H54 (cell line): ENCODE data around the gene CGNL1.

Experiments used
- DNase-seq: peaks from one replicate; pipeline ENCODE4 v3.0.0; 2011; ENCODE audit warnings: low spot score, mixed read lengths; ENCODE audit not compliant: insufficient read length
- FAIRE-seq: peaks from 3 replicates; lab custom pipeline; 2011; peaks lifted over from hg19 to GRCh38; lab: Jason Lieb, UNC
- POLR2A ChIP-seq: IDR thresholded peaks from 2 replicates; pipeline ENCODE4 v1.6.1; 2011; ENCODE audit warnings: low read depth, mild to moderate bottlenecking, low read length

CGNL1 gene

DNA sequence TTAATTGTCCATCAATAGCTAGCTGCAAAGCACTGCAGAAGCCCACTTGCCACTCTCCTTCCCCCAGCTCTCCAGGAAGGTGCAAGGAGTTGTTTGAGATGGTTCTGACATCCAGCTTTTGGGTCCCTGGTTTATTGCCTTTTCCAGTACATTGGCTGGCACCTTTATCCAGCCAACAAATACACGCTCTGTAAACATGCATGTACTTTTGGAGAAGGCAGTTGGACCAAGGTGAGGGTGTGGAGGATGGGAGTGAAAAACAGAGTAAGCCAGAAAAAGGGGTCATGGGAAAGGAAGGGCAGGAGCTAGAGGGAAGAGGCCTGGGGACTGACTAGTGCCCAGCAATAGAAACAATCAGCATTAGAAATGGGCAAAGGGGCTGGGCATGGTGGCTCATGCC, 102.7 kb downstream of the CGNL1 start:
- no peak for FAIRE-seq
- no peak for DNase-seq
- TF ChIP-seq POLR2A, result no peak

DNA sequence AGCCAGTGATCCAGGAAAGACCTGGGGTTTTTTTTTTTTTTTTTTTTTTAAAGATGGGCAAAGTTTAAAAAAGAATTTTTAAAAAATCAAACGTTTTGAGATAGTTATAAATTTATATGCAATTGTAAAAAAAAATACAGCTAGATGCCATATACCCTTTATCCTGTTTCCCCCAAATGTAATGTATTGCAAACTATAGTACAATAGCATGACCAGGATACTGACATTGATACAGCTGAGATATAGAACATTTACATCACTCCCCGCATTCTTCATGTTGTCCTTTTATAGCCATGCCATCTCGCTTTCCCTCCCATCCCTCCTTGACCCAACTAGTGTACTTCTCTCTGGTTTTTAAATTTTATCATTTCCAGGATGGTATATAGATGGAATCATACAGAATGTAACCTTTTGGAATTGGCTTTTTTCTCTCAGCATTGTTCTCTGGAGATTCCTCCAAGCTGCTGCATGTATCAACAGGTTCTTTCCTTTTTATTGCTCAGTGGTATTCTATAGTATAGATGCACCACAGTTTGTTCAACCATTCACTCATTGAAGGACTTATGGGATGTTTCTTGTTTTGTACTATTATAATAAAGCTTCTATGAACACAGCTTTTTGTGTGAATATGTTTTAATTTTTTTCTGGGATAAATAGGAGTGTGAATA, 104.9 kb downstream of the CGNL1 start:
- no peak for TF ChIP-seq POLR2A
- FAIRE-seq (no peak), DNase-seq (no peak)

GRCh38 chr15:57485869-57486268, 109.6 kb downstream of the CGNL1 start:
- peak; percentile 98 for FAIRE-seq
- peak; percentile 73 for DNase-seq
- TF ChIP-seq POLR2A, result no peak

DNA sequence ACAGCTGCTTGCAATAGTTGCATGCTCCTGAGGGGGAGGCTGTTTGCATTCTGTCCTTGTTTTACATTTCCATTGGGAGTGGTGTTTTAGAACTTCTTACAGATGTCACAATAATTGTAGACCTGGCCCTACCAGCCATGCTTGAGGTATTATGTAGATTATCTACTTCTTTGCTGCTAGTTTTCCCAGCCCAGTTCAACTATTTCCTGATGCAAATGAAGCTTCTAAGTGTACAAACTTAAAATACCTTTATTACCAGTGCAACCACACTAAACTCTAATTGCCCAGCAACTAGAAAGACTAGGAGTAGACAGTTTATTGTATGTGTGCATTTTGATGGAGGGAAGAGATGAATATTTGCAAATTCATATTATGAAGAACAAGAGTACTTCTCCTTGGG, 110.5 kb downstream of the CGNL1 start:
- no peak for TF ChIP-seq POLR2A
- DNase-seq (no peak), FAIRE-seq (no peak)

DNA sequence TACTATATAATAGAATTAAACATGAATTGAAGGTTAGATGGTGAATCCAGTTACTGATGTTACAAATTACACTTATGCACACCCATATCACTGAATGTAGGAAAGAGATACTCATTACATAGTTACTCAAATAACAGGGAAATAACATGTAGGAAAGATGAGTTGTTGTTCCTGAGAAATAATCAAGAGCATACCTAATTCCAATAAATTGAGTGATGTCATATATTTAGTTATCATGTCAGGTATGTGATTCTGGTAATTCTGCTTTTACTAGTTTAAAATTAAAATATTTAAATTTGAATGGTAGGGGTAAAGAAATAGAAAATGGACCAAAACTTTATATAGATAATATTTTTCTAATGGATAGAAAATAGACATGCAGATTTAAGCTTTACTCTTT, 112.8 kb downstream of the CGNL1 start:
- DNase-seq (no peak), FAIRE-seq (no peak)
- TF ChIP-seq POLR2A, result no peak

DNA sequence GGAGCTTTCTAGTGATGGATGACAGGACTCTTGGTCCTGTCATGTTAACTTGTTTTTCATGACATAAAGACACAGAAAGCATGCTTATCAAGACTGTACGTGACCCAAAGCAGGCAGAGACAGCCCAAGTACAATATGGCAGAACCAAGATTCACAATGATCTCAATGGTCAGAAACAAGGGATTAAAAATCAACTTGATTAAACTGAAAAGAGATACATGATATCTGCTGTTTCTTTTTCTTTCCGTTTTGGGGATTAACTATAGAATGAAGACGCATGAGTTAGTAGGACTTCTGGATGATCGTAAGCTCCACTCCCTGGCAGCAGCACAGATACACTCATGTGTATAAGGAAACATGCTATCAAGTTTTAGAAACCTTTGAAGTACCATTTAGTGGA, 117.0 kb downstream of the CGNL1 start:
- FAIRE-seq, result no peak
- no peak for DNase-seq
- no peak for TF ChIP-seq POLR2A

- DNase-seq (no peak), FAIRE-seq (no peak)
- TF ChIP-seq POLR2A, result no peak
Measured at GRCh38 chr15:57494581-57494980, 118.3 kb downstream of the CGNL1 start.

GRCh38 chr15:57495041-57495440, 118.7 kb downstream of the CGNL1 start:
- no peak for DNase-seq
- no peak for TF ChIP-seq POLR2A
- no peak for FAIRE-seq

GRCh38 chr15:57495554-57496165, 119.4 kb downstream of the CGNL1 start:
- TF ChIP-seq POLR2A, result no peak
- FAIRE-seq, result no peak
- DNase-seq, result no peak

DNA sequence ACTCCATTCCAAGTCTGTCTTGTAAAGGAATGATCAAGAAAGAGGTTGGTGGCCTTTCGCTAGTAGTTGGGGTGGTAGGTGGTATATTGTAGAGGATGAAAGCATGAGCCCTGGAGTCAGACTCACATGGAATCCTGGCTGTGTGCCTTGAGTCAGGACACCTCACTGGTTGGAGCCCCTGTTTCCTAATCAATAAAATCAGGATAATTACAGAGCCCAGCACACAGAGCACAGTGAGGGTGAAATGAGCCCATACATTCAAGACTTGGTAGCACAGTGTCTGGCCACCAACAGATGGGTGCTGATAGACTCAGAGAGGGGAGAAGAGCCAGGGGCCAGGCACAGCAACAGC, 120.3 kb downstream of the CGNL1 start:
- DNase-seq (no peak), FAIRE-seq (no peak)
- no peak for TF ChIP-seq POLR2A

DNA sequence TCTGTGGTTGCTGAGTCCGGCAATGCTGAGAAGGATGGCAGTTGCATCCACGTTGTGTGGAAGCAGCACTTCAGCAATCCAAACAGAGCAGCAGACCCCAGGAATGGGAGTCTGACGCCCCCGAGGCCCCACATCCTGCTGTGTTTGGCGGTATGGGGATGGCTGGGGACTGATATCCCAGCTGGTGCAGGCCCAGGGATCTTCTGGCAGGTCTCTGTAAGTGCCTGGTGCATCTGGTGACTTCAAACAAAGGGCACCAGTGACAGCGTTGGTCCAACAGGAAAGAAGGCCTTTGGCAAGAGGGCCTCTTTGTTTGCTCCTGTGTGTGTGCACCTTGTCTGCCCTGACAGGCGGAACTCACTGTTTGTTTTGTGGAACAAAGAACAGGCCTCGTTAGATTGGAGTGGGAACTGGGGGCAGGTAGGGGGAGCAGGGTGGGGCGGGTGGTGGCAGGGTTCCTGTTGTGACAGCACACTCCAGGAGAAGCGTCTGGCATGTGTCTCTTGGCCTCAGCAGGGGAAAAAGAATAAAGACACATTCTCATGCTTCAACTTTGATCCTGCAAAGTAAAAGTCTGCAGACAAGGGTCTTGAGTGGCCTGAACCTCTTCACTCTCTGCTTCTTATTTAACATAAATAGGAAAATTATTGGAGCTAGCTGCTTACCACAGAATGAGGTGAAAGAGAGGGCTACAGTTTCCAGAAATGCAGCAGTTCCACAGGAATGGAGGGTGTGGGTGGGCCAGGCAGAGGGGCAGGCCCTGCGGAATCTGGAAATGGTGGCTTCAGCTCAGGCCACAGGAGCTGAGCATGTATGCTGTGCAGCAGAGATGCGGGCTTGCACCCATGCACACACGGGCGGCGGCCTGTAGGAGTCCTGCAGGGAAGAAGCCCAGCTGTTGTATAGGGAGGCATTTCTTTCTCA, 120.9 kb downstream of the CGNL1 start:
- DNase-seq (no peak), FAIRE-seq (no peak)
- TF ChIP-seq POLR2A, result no peak

DNA sequence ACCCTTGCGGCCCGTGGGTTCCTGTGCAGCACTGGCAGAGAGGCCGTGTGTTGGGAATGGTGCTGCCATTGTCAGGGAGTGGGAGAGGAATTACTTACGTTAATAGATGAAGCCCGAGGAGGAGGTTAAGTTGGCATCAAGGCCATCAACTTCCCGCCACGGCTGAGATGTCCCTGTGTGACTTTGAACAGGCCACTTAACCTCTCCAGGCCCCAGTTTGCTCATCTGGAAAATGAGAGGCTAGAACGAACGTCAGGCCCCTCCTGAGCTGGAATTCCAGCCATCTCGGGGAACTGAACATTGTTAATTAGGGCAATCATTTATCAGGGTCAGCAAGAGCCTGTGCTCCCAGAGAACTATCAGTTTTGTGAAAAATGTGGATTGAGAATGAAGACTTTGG, 124.0 kb downstream of the CGNL1 start:
- no peak for FAIRE-seq
- no peak for TF ChIP-seq POLR2A

DNA sequence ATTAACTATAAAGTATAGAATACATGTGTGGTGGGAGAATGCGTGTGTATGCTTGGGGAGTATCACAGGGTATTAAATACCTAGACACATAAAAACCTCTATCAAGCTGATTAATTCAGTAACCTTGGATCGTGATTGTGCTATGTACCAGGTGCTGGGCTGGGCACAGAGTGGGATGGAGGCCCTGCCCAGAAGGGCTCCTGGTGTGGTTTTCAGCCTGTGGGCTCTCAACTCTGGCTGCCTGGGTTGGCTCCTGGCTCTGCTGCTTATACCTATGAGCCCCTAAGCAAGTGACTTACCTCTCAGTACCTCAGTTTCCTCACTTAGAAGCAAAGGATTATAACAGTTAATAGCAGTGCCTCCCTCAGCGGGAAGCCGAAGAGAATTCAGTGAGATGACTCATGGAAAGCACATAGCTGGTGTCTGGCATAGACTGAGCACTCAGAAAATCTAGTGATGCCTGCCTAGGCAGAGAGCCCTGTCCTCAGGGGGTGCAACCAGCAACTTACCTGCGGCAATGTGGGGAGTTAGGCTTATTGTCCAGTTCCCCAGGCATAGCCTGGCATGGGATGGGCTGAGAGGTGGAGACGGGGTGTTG, 124.8 kb downstream of the CGNL1 start:
- DNase-seq (no peak), FAIRE-seq (no peak)
- TF ChIP-seq POLR2A, result no peak

More for the DNA sequence above, 124.0 kb downstream of the CGNL1 start:
- no peak for DNase-seq

DNA sequence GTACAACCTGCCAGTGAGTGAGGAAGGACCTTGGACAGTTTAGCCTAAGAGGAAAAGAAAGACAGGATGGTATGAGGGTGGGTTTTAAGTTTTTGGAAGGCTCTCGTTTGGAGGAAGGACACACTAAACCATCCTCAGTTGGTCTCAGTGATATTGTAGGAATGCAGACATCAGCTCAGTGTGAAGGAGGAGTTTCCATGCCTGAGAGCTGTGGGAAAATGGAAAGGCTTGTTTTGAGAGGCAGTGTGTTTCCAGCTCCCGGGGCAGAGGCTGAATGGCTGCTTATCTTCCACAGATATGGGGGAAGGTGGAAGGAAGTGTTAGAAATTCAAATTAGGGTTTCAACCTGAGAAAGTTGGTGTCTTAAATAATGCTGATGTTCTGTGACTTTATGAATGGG, 125.8 kb downstream of the CGNL1 start:
- no peak for TF ChIP-seq POLR2A
- FAIRE-seq (no peak), DNase-seq (no peak)
